AG04450 (cell line): Measurements from ENCODE around the gene LRPAP1. TPM values are rescaled to one million over a fixed set of nuclear protein-coding genes. Genes with fewer than 3 reads are reported as not detected.

Source experiments
- CTCF ChIA-PET: fragments of 300-600, 350-600 bp; formaldehyde crosslinking; extraction: SDS; loops from one replicate; lab custom pipeline; 2022; ENCODE audit warnings: antibody characterized with exemption, inconsistent platforms; lab: Charles Lee
- POLR2A ChIA-PET: fragments of 350-600 bp; formaldehyde crosslinking; extraction: SDS; loops from one replicate; lab custom pipeline; 2021; ENCODE audit warnings: antibody characterized with exemption, inconsistent platforms; lab: Yijun Ruan, JAX
- DNase-seq: peaks from one replicate; pipeline ENCODE4 v3.0.0-alpha.2; 2011; ENCODE audit warnings: low read depth, low spot score
- H3K27ac ChIP-seq: one replicate; pipeline ENCODE4 v1.5.1; 2012; ENCODE audit warnings: low read depth, low read length, control low read depth
- H3K27me3 ChIP-seq: one replicate; pipeline ENCODE4 v1.6.0; 2012; ENCODE audit warnings: low read length; ENCODE audit not compliant: control insufficient read depth, insufficient read depth
- H3K4me3 ChIP-seq: 2 replicates; pipeline ENCODE4 v1.5.1; 2011; ENCODE audit warnings: mild to moderate bottlenecking, low read depth, low read length, control low read depth
- H3K9me3 ChIP-seq: 2 replicates; pipeline ENCODE4 v1.5.1; 2012; ENCODE audit warnings: low read length; ENCODE audit not compliant: control insufficient read depth, insufficient read depth
- polyA plus RNA-seq: library from polyadenylated mRNA; depleted of rRNA; stranded (reverse); fragments of >200 nt; gene quantifications from 2 replicates; pipeline ENCODE4 v1.2.3, GENCODE V29; 2011
- TF ChIP-seq, protein P1 (sequence below): IDR thresholded peaks from 2 replicates; pipeline ENCODE4 v1.5.1; 2011; ENCODE audit warnings: low read depth, low read length, control low read depth, inconsistent platforms

Gene LRPAP1
- polyA plus RNA-seq, 1 experiment = 150 TPM

DNA sequence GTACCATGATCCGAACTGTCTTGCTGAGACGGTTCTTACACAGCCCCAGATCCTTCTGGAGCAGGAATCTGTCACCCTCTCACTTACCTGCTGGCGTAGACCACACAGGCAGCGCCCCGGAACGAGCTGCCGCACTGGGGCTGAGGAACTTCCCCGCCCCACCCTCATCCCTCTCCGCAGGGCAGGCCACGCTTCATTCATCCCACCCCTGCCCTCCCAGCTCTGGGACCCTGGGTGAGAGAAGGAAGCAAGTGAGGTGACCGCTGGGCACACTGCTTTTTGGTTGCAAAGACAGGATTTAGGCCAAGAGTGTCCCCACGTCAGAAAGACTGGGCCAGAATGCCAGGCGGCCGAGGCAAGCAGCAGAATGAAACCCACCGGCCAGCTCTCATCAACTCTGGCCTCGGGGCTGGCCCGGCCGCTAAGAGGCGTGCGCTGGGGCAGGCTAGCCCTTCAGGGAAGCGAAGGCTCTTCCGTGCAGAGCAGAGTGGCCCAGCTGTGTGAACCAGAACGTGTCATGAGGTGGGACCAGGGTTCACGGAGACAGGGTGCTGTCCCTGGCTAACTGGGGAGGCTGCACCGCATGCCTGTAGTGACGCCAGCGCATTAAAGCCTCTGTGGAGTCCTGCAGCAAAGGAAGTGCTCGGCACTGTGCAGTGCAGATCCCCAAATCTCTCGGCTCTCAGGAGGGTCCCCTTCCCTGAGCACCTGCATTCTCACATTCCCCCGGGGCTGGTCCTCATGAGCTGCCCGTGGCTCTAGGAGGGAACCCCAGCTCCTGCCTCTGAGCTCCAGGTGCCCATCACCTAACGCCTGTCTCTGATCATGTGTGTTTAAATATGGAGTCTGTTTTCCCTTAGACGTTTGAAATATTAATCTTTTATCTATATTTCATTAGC, 6.4 kb downstream of the LRPAP1 start:
- POLR2A ChIA-PET = no interaction called here
- CTCF ChIA-PET = interaction anchor here (0.6 to 1.3 kb wide), 2 partner anchors 12 to 45 kb away, joined by 4 read pairs; no protein-coding TSS in a partner anchor
- TF ChIP-seq, protein P1, sequence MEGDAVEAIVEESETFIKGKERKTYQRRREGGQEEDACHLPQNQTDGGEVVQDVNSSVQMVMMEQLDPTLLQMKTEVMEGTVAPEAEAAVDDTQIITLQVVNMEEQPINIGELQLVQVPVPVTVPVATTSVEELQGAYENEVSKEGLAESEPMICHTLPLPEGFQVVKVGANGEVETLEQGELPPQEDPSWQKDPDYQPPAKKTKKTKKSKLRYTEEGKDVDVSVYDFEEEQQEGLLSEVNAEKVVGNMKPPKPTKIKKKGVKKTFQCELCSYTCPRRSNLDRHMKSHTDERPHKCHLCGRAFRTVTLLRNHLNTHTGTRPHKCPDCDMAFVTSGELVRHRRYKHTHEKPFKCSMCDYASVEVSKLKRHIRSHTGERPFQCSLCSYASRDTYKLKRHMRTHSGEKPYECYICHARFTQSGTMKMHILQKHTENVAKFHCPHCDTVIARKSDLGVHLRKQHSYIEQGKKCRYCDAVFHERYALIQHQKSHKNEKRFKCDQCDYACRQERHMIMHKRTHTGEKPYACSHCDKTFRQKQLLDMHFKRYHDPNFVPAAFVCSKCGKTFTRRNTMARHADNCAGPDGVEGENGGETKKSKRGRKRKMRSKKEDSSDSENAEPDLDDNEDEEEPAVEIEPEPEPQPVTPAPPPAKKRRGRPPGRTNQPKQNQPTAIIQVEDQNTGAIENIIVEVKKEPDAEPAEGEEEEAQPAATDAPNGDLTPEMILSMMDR = no peak
- Histone ChIP-seq H3K9me3 (no peaks in the 10 kb centered on the region), H3K27me3 (no peaks in the 10 kb centered on the region), H3K27ac (no peak overlapping the region), H3K4me3 (no peak overlapping the region)
- DNase-seq = no peak

DNA sequence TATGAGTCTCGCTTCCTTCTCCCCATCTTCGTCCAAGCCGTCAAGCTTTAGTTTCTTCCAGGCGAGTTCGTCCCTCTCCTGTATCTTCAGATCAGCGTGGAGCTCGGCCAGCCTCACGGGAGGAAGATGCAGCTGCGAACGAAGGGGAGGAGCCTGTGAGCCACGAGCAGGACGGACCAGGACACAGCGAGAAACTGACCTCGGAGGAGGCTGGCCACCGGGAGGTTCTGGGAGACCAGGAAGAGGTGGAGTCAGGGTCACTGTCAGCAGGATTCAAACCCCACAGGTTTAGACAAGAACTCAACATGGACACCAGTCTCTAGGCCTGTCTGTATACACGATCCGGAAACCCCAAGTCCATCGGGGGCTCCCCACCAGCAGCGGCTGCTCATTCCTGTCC, 7.3 kb downstream of the LRPAP1 start:
- CTCF ChIA-PET = interaction anchor here (1.0 kb wide), 1 partner anchor 10 kb away, joined by 3 read pairs; no protein-coding TSS in a partner anchor
- no peak for DNase-seq
- Histone ChIP-seq H3K9me3 (no peaks in the 10 kb centered on the region), H3K4me3 (no peak overlapping the region), H3K27ac (no peak overlapping the region), H3K27me3 (no peaks in the 10 kb centered on the region)
- POLR2A ChIA-PET = no interaction called here
- TF ChIP-seq, protein P1 = no peak

DNA sequence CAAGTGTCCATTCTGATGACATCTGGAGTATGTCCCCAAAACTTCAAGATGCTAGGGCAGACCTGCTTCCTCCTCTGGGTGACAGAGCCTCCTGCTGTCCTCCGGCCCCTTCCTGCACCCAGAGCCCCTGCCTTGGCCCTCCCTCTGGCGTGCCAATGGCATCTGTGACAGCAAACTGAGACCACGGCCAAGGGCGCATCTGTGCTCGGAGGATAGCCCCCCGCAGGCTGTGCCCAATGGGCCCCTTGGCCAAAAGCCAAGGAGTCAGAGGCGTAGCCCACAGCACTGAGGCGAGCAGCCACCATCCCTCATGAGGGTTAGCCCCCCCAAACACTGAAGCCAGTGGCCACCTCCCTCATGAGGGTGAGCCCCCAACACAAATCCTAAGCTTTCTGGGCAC, 7.9 kb downstream of the LRPAP1 start:
- H3K9me3 ChIP-seq = no peaks in the 10 kb centered on the region
- ChIA-PET POLR2A (no interaction called here), CTCF (interaction anchor here (1.0 kb wide), 1 partner anchor 9 kb away, joined by 3 read pairs; no protein-coding TSS in a partner anchor)
- no peak overlapping the region for H3K27ac ChIP-seq
- DNase-seq = no peak
- no peaks in the 10 kb centered on the region for H3K27me3 ChIP-seq
- H3K4me3 ChIP-seq = no peak overlapping the region
- TF ChIP-seq, protein P1 = no peak

DNA sequence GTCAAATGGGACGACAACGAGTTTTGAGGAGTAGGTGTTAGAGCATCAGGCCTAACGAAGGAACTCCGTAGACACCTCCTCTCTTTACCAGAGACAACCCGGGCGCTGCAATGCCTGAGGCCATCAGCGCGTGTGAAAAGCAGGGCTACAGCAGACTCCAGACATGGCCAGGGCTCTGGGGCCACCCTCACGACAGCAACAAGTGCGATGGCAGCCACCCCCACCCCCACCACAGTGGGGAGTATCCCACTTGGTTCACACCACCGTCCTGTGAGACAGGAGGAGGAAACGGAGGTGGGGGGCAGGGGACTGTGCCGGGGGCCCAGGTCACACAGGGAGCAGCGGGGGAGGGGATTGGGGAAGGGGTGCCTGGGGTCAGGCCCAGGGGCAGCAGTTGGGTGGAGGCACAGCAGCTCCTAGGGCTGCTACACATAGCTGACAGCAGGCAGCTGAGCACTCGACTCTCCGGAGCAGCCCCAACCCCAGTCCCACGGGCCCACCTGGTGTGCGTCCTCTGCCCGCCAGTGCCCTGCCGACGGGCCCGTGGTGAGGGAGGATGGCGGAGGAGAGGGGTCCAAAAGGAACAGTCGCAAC, 8.5 kb downstream of the LRPAP1 start:
- POLR2A ChIA-PET = no interaction called here
- Histone ChIP-seq H3K9me3 (no peaks in the 10 kb centered on the region), H3K4me3 (no peak overlapping the region), H3K27me3 (no peaks in the 10 kb centered on the region), H3K27ac (no peak overlapping the region)
- TF ChIP-seq, protein P1 = no peak
- CTCF ChIA-PET = no interaction called here
- no peak for DNase-seq
